Measurements from ENCODE around the gene PTPRT.

DNA sequence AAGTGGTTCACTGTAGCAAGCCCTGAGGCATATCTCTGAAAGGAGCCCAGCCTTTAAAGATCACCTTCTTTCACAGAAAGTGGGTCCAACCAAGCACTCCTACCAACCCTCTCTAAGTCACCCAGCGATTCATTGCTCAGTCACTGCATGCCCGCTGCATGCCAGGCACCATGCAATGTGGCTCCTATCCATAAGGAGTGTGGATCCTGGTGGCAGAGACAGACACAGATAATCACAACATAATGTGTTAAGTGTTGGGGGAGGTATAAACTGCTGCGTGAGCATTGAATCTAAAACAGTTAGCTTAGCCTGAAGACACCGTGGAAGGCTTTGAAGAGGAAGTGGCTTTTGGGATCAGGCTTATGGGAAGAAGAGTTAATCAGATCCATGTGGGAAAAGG lies 659.5 kb downstream of the PTPRT start:
- TF ChIP-seq, protein P1, sequence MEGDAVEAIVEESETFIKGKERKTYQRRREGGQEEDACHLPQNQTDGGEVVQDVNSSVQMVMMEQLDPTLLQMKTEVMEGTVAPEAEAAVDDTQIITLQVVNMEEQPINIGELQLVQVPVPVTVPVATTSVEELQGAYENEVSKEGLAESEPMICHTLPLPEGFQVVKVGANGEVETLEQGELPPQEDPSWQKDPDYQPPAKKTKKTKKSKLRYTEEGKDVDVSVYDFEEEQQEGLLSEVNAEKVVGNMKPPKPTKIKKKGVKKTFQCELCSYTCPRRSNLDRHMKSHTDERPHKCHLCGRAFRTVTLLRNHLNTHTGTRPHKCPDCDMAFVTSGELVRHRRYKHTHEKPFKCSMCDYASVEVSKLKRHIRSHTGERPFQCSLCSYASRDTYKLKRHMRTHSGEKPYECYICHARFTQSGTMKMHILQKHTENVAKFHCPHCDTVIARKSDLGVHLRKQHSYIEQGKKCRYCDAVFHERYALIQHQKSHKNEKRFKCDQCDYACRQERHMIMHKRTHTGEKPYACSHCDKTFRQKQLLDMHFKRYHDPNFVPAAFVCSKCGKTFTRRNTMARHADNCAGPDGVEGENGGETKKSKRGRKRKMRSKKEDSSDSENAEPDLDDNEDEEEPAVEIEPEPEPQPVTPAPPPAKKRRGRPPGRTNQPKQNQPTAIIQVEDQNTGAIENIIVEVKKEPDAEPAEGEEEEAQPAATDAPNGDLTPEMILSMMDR (IDR thresholded peaks at IDR 0.05) = no peak
- TF ChIP-seq EP300 (IDR thresholded peaks at IDR 0.05) = no peak
- TF ChIP-seq POLR2A (IDR thresholded peaks at IDR 0.05) = no peak

Measured in ovary (tissue), 3 donors.